22Rv1 (cell line): ENCODE measurements around the gene C4orf36.

Source experiments
- CTCF ChIP-seq: fragments of 450-650 bp; IDR thresholded peaks from 2 replicates; pipeline ENCODE4 v1.5.1; 2017; ENCODE audit warnings: mild to moderate bottlenecking
- ZFX ChIP-seq: fragments of 450-650 bp; IDR thresholded peaks from 2 replicates; pipeline ENCODE4 v1.6.1; 2017; ENCODE audit warnings: antibody characterized with exemption, borderline replicate concordance

GRCh38 chr4:86853209-86853608, 39.0 kb downstream of the C4orf36 start:
- TF ChIP-seq CTCF = no peak
- no peak for TF ChIP-seq ZFX
